HG03520 (cell line): ENCODE measurements around the gene PRADC1.

Source experiments
- ATAC-seq: cut with Tn5 transposase; IDR thresholded peaks from one replicate; pipeline ENCODE4 v1.9.1; 2021; ENCODE audit warnings: mild to moderate bottlenecking, moderate library complexity; ENCODE audit not compliant: unreplicated experiment

PRADC1 gene

GRCh38 chr2:73238149-73238548 lies 5.1 kb upstream of the PRADC1 start:
- ATAC-seq, result no peak

GRCh38 chr2:73237168-73237567 lies 4.1 kb upstream of the PRADC1 start:
- no peak for ATAC-seq

- ATAC-seq, result no peak
These were observed 2.4 kb upstream of the PRADC1 start for GRCh38 chr2:73235315-73236028.

GRCh38 chr2:73233932-73234832 lies 1.1 kb upstream of the PRADC1 start, which contains the start of gene CCT7:
Gene CCT7 (plus strand): TSS chr2:73234308. CDS start chr2:73234379, 71 bp downstream.
- peak; percentile 54 for ATAC-seq

GRCh38 chr2:73232403-73233153 lies 461 bp downstream of the PRADC1 start:
- ATAC-seq, result peak; percentile 2

GRCh38 chr2:73228631-73229030 lies 4.4 kb downstream of the PRADC1 start:
- no peak for ATAC-seq

GRCh38 chr2:73227086-73227485 lies 6.0 kb downstream of the PRADC1 start:
- no peak for ATAC-seq

GRCh38 chr2:73225513-73226360 lies 7.3 kb downstream of the PRADC1 start:
- ATAC-seq, result no peak

GRCh38 chr2:73223821-73224220 lies 9.2 kb downstream of the PRADC1 start:
- no peak for ATAC-seq

GRCh38 chr2:73218298-73218697 lies 14.7 kb downstream of the PRADC1 start:
- no peak for ATAC-seq

GRCh38 chr2:73217826-73218225 lies 15.2 kb downstream of the PRADC1 start:
- no peak for ATAC-seq

- ATAC-seq, result no peak
These were observed 15.9 kb downstream of the PRADC1 start for GRCh38 chr2:73217160-73217559.

- no peak for ATAC-seq
These were observed 17.8 kb downstream of the PRADC1 start for GRCh38 chr2:73215254-73215653.

- peak; percentile 89 for ATAC-seq
These were observed 18.7 kb downstream of the PRADC1 start, which contains the start of gene SMYD5 for GRCh38 chr2:73214120-73215035. Gene SMYD5 (plus strand): TSS chr2:73214245. CDS start chr2:73214267, 22 bp downstream.

GRCh38 chr2:73212448-73213176 lies 20.4 kb downstream of the PRADC1 start:
- peak; percentile 67 for ATAC-seq

GRCh38 chr2:73212098-73212447 lies 21.0 kb downstream of the PRADC1 start:
- no peak for ATAC-seq

GRCh38 chr2:73210696-73211095 lies 22.3 kb downstream of the PRADC1 start:
- no peak for ATAC-seq

- ATAC-seq, result no peak
These were observed 23.0 kb downstream of the PRADC1 start for GRCh38 chr2:73210019-73210418.

- ATAC-seq, result no peak
These were observed 24.8 kb downstream of the PRADC1 start for GRCh38 chr2:73208258-73208657.
